ENCODE results near the gene SPATA31D4.
"Not testable (repeated sequence)": the region's sequence is repeated elsewhere in the genome, so short reads cannot be mapped to it uniquely, and the experiment has no call there.

SPATA31D4 gene

GRCh38 chr9:81928305-81928704 is at the start of gene SPATA31D4:
TSS of gene SPATA31D4 (plus strand) at chr9:81928428. CDS start at chr9:81928514, 86 bp downstream.
- not testable (repeated sequence) for DNase-seq (ENCODE audit: low read depth)

- DNase-seq (ENCODE audit: low read depth): no peak
Measured at GRCh38 chr9:81878530-81878929, 49.7 kb upstream of the SPATA31D4 start.

DNA sequence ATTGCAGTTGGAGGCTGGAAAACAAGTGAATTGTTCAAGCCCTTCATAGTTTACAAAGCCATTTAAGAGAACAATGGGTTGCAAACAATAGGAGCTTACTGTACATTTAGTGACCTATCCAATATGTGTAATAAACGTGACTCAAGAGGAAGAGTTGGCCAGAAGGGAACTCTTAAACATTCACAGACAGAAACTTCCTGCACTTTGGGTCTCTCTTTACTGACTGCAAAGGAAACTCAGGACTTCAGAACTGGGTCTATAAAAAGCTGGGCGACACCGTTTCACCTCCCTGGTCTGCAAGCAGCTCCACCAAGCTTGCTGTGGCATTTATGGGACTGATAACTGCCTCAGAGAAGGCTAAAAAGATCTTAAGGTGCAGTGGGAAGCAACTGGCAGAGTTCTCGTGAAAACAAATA is 48.7 kb upstream of the SPATA31D4 start:
- no peak for DNase-seq (ENCODE audit: low read depth)

DNA sequence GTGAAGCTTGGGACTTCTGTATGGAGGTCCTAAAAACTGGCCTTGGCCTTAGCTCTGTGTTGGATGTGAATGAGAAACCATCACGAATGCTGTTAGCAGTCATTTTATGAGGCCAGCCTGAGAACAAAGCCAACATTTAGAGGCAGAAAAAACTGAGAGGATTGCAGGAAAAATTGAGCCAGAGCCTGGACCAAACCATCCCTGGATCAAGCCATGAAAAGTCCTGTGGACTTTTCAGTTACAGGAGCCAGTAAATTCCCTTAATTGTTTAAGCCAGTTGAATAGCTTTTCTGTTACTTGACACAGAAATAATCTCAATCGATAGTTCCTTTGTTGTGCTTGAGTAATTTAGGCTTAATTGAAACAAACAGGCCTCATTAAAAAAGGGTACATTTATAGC is 42.6 kb upstream of the SPATA31D4 start:
- no peak for DNase-seq (ENCODE audit: low read depth)

- no peak for DNase-seq (ENCODE audit: low read depth)
Measured at GRCh38 chr9:81886665-81887064, 41.6 kb upstream of the SPATA31D4 start.

DNA sequence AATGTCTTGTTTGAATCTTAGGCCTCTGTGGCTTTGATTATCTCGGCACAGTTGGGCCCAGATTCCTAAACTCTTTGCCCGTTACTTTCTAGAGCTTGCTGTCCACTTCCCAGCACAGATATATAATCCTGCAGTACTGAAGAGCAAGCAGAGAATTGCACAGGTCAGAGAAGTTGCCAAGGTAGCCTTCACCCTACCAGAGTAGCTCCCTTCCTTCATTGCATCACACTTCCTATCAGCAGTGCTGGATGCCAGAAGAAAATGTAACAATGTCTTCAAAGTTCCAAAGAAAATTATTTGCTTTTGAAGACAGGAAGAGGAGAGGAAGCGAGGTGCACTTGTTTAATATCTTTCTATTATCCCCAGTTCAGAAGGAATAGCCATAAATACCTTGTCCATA is 38.1 kb upstream of the SPATA31D4 start:
- no peak for DNase-seq (ENCODE audit: low read depth)

DNA sequence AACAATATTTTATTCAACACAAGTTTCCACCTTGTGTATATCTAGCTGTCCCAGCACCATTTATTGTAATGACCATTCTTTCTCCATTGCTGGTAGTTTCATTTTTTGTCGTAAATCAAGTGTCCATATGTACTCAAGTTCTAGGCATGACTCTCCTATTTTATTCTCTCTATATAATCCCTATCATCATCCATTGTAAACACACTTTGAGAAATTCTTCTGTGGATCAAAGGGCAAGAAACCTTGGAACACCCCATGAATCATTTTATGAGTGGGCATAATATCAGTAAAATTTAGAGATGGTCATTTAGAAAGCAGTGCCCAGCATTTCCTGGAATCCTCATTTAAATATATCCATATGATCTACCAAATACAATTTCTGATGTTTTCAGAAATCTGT is 35.8 kb upstream of the SPATA31D4 start:
- DNase-seq (ENCODE audit: low read depth): no peak

- DNase-seq (ENCODE audit: low read depth): no peak
Measured at GRCh38 chr9:81893929-81894328, 34.3 kb upstream of the SPATA31D4 start.

- DNase-seq (ENCODE audit: low read depth): no peak
Measured at GRCh38 chr9:81894891-81895290, 33.3 kb upstream of the SPATA31D4 start.

- DNase-seq (ENCODE audit: low read depth): no peak
Measured at GRCh38 chr9:81896070-81896469, 32.2 kb upstream of the SPATA31D4 start.

DNA sequence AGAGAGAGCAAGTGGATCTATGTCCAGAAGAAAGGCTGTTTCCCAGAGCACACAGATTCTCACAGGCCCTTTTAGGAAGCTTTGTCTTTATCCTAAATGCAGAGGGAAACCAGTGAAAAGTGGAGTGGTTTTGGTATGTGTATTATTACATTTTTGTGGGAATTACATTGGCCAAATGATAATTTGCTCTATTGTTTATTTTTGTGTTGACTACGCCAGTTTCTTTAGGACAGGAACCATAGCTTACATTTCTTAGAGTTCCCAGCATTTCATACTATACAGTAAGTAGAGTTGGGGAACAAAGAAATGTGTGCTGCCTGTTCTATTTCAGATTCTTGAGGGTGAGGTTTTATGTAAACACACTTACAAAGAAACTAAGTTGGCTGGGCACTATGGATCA is 29.4 kb upstream of the SPATA31D4 start:
- no peak for DNase-seq (ENCODE audit: low read depth)

- DNase-seq (ENCODE audit: low read depth): no peak
Measured at GRCh38 chr9:81902196-81902595, 26.0 kb upstream of the SPATA31D4 start.

GRCh38 chr9:81902626-81903025 is 25.6 kb upstream of the SPATA31D4 start:
- no peak for DNase-seq (ENCODE audit: low read depth)

GRCh38 chr9:81906671-81907070 is 21.6 kb upstream of the SPATA31D4 start:
- DNase-seq (ENCODE audit: low read depth): no peak

- DNase-seq (ENCODE audit: low read depth): no peak
Measured at GRCh38 chr9:81912135-81912534, 16.1 kb upstream of the SPATA31D4 start.

DNA sequence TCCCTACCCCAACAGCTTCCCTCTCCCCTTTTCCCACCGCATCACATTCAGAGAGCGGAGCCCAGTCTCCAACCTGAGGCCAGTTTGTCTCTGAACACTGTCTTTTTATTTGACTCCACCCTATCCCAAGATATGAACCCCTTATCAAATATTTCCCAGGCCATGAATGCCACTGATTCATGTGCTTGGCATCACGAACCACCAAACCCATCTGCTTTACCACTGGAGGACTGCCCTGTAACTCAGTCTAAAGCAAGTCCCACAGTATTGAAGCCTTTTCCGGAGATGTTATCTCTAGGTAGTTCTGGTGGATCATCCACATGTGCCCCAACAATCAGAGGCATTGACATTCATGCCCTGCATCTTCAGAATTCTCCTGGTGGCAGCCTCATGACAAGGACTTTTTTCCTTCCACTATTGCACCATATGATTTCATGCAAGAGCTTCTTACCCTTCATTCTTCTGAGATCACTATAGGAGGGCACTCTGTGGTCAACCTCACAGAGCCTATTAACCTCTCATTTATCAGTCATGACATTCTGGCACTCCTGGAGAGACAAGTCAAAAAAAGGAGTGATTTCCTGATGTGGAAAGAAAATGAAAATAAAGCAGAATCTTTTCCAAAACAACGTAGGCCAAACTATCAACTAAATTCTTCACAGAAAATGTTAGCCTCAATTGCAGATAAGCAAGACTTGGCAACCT is 12.3 kb upstream of the SPATA31D4 start:
- no peak for DNase-seq (ENCODE audit: low read depth)

DNA sequence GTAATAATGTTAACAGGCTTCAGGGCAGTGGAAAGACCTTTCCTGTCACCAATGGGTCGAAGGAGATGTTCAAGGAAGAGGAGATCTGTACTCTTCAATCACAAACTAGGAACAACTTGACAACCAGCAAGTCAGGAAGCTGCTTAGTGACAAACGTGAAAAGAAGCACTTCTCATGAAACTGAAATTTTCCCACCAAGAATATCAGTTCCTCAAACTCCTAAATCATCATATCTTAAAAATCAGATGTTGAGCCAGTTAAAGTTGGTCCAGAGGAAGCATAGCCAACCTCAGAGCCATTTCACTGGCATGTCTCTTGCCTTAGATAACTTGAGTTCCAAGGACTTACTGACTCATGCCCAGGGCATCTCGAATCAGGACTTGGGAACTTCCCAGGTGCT is 9.7 kb upstream of the SPATA31D4 start:
- DNase-seq (ENCODE audit: low read depth): not testable (repeated sequence)

DNA sequence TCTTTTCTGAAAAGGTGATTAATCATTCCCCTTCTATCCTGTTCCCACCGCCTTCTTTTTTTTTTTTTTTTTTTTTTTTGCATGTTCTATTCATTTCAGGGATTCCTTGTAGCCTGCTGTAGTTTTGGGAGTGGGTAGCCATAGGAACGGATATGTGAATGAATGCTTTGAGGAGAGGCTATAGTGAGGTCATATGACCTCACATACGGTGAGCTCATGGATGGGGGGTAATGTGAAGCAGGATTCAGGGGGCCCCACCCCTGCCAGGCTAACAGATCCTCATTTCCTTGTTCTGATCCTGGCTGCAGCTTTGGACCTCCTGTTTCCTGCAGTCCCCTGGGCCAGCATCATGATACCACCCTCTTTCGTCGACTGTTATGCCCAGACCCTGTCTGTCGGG is 1.9 kb downstream of the SPATA31D4 start:
- not testable (repeated sequence) for DNase-seq (ENCODE audit: low read depth)

DNA sequence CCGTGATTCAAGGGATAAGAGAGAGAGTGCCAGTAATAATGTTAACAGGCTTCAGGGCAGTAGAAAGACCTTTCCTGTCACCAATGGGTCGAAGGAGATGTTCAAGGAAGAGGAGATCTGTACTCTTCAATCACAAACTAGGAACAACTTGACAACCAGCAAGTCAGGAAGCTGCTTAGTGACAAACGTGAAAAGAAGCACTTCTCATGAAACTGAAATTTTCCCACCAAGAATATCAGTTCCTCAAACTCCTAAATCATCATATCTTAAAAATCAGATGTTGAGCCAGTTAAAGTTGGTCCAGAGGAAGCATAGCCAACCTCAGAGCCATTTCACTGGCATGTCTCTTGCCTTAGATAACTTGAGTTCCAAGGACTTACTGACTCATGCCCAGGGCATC is 5.3 kb downstream of the SPATA31D4 start:
- DNase-seq (ENCODE audit: low read depth): not testable (repeated sequence)

DNA sequence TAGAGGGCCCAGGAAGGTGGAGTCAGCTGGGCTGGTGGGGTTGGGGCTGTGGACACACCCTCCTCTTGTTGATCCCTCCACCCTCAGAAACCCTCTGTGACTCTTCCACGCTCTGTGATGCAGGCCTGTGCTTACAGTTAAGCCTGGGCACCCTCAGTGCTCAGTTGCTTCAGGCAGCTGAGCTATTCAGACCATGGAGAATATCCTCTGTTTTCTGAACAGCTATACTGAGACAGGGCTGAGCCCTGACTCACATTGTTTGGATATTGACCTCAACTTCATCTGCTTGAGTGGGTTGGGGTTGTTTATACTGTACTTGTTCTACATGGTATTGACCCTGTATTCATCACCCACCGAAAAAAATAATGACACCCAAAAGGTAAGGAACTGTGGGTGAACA is 15.2 kb downstream of the SPATA31D4 start, which contains the start of gene SPATA31D3:
SPATA31D3 (plus strand) TSS at position 108 of the 400 bp plus-strand sequence; CDS start at position 194, 86 bp downstream.
- not testable (repeated sequence) for DNase-seq (ENCODE audit: low read depth)

- not testable (repeated sequence) for DNase-seq (ENCODE audit: low read depth)
Measured at GRCh38 chr9:81948650-81949049, 20.4 kb downstream of the SPATA31D4 start.

DNA sequence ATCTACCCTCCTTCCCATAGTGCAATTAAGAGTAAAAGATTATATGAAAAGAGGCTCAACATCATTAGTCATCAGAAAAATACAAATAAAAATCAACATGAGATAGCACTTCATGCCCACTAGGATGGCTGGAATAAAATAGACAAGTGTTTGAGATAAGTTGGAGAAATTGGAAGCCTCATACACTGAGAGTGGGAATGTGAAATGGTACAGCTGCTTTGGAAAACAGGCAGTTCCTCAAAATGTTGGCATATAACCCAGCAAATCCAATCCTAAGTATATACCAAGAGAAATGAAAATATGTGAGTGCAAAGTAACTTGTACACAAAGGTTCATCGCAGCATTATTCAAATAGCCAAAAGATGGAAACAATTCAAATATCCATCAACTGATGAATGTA is 24.9 kb downstream of the SPATA31D4 start:
- DNase-seq (ENCODE audit: low read depth): no peak

GRCh38 chr9:81955625-81956024 is 27.4 kb downstream of the SPATA31D4 start:
- DNase-seq (ENCODE audit: low read depth): no peak

Measured in activated T-helper 9 cell treated with anti-CD3 and anti-CD28 coated beads, Interleukin-2, amount 50 U/mL, for 16 hours (primary cell).